K562 (cell line): ENCODE results near the gene SPON2.

Experiments
- BCLAF1 ChIP-seq, 2 experiments: fragments of 450-650 bp in 1 of 2; IDR thresholded peaks; 2 replicates each; pipeline ENCODE4 v1.6.1; 2011 to 2017; ENCODE audit warnings: low read depth in 2 of 2, antibody characterized with exemption in 1 of 2, borderline replicate concordance in 1 of 2, low read length in 1 of 2, mild to moderate bottlenecking in 1 of 2, mixed read lengths in 1 of 2; ENCODE audit not compliant: control insufficient read depth in 1 of 2
- CTCF ChIP-seq, 3 experiments: IDR thresholded peaks in 2 of 3; conservative IDR thresholded peaks in 1 of 3; 2 replicates each; pipeline ENCODE4 v1.5.1; 2011 to 2012; ENCODE audit warnings: low read length in 3 of 3, mild to moderate bottlenecking in 3 of 3, control low read depth in 2 of 3, improper control_type of control experiment in 1 of 3, inconsistent platforms in 1 of 3, low read depth in 1 of 3, mixed read lengths in 1 of 3, moderate library complexity in 1 of 3; ENCODE audit not compliant: insufficient read depth in 2 of 3
- EZH2 ChIP-seq: IDR thresholded peaks from 2 replicates; pipeline ENCODE4 v1.6.1; 2012; ENCODE audit warnings: low read depth, mild to moderate bottlenecking, inconsistent platforms, low read length, borderline replicate concordance
- FOXK2 ChIP-seq, 2 experiments: fragments of 450-650 bp; IDR thresholded peaks in 1 of 2; conservative IDR thresholded peaks in 1 of 2; 2 replicates each; pipeline ENCODE4 v1.6.1; 2016; ENCODE audit warnings: low read depth in 2 of 2, mild to moderate bottlenecking in 1 of 2
- HNRNPUL1 ChIP-seq: fragments of 200-400 bp; formaldehyde crosslinking; IDR thresholded peaks from 2 replicates; pipeline ENCODE4 v1.6.1; 2017; ENCODE audit warnings: low read length
- SETDB1 ChIP-seq: IDR thresholded peaks from one replicate; pipeline ENCODE4 v1.6.1; 2012; ENCODE audit warnings: low read length, control low read depth, inconsistent platforms
- SIN3A ChIP-seq, 2 experiments: fragments of 150-350 bp in 1 of 2; IDR thresholded peaks; 2 replicates each; pipeline ENCODE4 v1.6.1; 2011 to 2016; ENCODE audit warnings: borderline replicate concordance in 2 of 2, low read depth in 2 of 2, low read length in 2 of 2, mild to moderate bottlenecking in 2 of 2, moderate library complexity in 2 of 2; ENCODE audit not compliant: control insufficient read depth in 1 of 2
- USF2 ChIP-seq: sonication (generic); formaldehyde crosslinking; IDR thresholded peaks from 2 replicates; pipeline ENCODE4 v1.5.0; 2020; ENCODE audit warnings: missing genetic modification reagents
- ZNF174 ChIP-seq: fragments of 250-450 bp; sonication (Bioruptor Pico); IDR thresholded peaks from 2 replicates; pipeline ENCODE4 v1.4.0; 2020; ENCODE audit warnings: mild to moderate bottlenecking
- ZNF316 ChIP-seq: fragments of 450-650 bp; IDR thresholded peaks from 2 replicates; pipeline ENCODE4 v1.6.1; 2016

- TF ChIP-seq FOXK2 (conservative IDR thresholded peaks at IDR 0.05 in 1 of 2, IDR thresholded peaks at IDR 0.05 in 1 of 2; ENCODE audit: low read depth in 2 of 2) (no peak), BCLAF1 (IDR thresholded peaks at IDR 0.05; ENCODE audit: borderline replicate concordance in 1 of 2, control insufficient read depth in 1 of 2, low read depth in 2 of 2, low read length in 1 of 2) (no peak), ZNF174 (CRISPR knock-in tag) (no peak), CTCF (IDR thresholded peaks at IDR 0.05 in 2 of 3, conservative IDR thresholded peaks at IDR 0.05 in 1 of 3; ENCODE audit: insufficient read depth in 2 of 3, low read depth in 1 of 3, low read length in 3 of 3) (no peak), EZH2 (no peak), SIN3A (IDR thresholded peaks at IDR 0.05; ENCODE audit: borderline replicate concordance in 2 of 2, control insufficient read depth in 1 of 2, low read depth in 2 of 2, low read length in 2 of 2) (no peak), HNRNPUL1 (no peak), USF2 (CRISPR knock-in tag) (no peak), SETDB1 (no peak), ZNF316 (no peak)
Observed at GRCh38 chr4:1209821-1210220, 37.4 kb upstream of the SPON2 start.
